ENCODE results near the gene ARNT2.

Gene ARNT2

GRCh38 chr15:80496096-80496495, 91.9 kb downstream of the ARNT2 start:
- Histone ChIP-seq H3K4me3 (ENCODE audit: low read length) (no peak overlapping the region), H3K79me2 (ENCODE audit: low read length) (no peaks in the 10 kb centered on the region), H3K36me3 (replicated peaks; ENCODE audit: insufficient read depth, low read length) (no peaks in the 10 kb centered on the region), H3K9ac (ENCODE audit: low read length) (no peak overlapping the region), H3K9me3 (replicated peaks; ENCODE audit: insufficient read depth, low read length) (no peaks in the 10 kb centered on the region), H3K4me2 (ENCODE audit: low read depth, low read length) (no peak overlapping the region), H4K20me1 (ENCODE audit: insufficient read depth, low read length) (no peaks in the 10 kb centered on the region), H3K27me3 (replicated peaks; ENCODE audit: insufficient read depth, low read length) (no peaks in the 10 kb centered on the region), H3K9me2 (replicated peaks; ENCODE audit: insufficient read depth, low read length) (no peaks in the 10 kb centered on the region), H3F3A (ENCODE audit: insufficient read depth, low read length) (no peaks in the 10 kb centered on the region), H3K4me1 (ENCODE audit: low read length) (no peaks in the 10 kb centered on the region), H3K27ac (ENCODE audit: low read length) (no peak overlapping the region), H2AFZ (ENCODE audit: low read length) (no peak overlapping the region)
- no peak for TF ChIP-seq EZH2phosphoT487 (IDR thresholded peaks at IDR 0.05; ENCODE audit: low read length)
- TF ChIP-seq CTCF (IDR thresholded peaks at IDR 0.05; ENCODE audit: low read length), result no peak
- no peak for TF ChIP-seq EZH2 (optimal IDR thresholded peaks at IDR 0.05; ENCODE audit: low read depth, low read length)
- no peak for DNase-seq

DNA sequence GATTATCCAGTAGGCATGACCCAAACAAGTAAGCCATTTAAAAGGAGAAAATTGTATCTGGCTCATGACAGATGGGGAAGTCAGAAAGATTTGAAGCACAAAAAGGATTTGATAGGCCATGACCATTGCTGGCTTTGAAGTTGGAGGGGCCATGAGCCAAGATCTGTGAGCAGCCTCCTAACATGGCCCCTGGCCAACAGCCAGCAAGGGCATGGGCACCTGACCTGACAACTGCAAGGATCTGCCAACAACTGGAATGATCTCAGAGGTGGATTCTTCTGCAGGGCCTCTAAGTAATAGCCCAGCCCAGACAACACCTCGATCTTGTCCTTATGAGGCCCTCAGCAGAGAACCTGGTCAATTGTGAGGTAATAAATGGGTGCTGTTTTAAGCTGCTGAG, 93.0 kb downstream of the ARNT2 start:
- no peaks in the 10 kb centered on the region for H3K9me2 ChIP-seq (replicated peaks; ENCODE audit: insufficient read depth, low read length)
- no peak for DNase-seq
- TF ChIP-seq EZH2phosphoT487 (IDR thresholded peaks at IDR 0.05; ENCODE audit: low read length), result no peak

GRCh38 chr15:80498652-80499051, 94.5 kb downstream of the ARNT2 start:
- Histone ChIP-seq H3K79me2 (ENCODE audit: low read length) (no peaks in the 10 kb centered on the region), H3K4me2 (ENCODE audit: low read depth, low read length) (no peak overlapping the region), H3K9me3 (replicated peaks; ENCODE audit: insufficient read depth, low read length) (no peaks in the 10 kb centered on the region), H3K9me2 (replicated peaks; ENCODE audit: insufficient read depth, low read length) (no peaks in the 10 kb centered on the region), H3K4me1 (ENCODE audit: low read length) (no peaks in the 10 kb centered on the region), H3K27ac (ENCODE audit: low read length) (no peak overlapping the region), H4K20me1 (ENCODE audit: insufficient read depth, low read length) (no peaks in the 10 kb centered on the region), H3K4me3 (ENCODE audit: low read length) (no peak overlapping the region), H3K27me3 (replicated peaks; ENCODE audit: insufficient read depth, low read length) (no peaks in the 10 kb centered on the region), H3F3A (ENCODE audit: insufficient read depth, low read length) (no peaks in the 10 kb centered on the region), H3K36me3 (replicated peaks; ENCODE audit: insufficient read depth, low read length) (no peaks in the 10 kb centered on the region), H3K9ac (ENCODE audit: low read length) (no peak overlapping the region), H2AFZ (ENCODE audit: low read length) (no peak overlapping the region)
- DNase-seq, result no peak
- TF ChIP-seq EZH2 (optimal IDR thresholded peaks at IDR 0.05; ENCODE audit: low read depth, low read length) (no peak), CTCF (IDR thresholded peaks at IDR 0.05; ENCODE audit: low read length) (no peak), EZH2phosphoT487 (IDR thresholded peaks at IDR 0.05; ENCODE audit: low read length) (no peak)

More for the DNA sequence above, 93.0 kb downstream of the ARNT2 start:
- Histone ChIP-seq H3K36me3 (replicated peaks; ENCODE audit: insufficient read depth, low read length) (no peaks in the 10 kb centered on the region), H3K4me1 (ENCODE audit: low read length) (no peaks in the 10 kb centered on the region), H3K27ac (ENCODE audit: low read length) (no peak overlapping the region), H3K9me3 (replicated peaks; ENCODE audit: insufficient read depth, low read length) (no peaks in the 10 kb centered on the region), H3K4me3 (ENCODE audit: low read length) (no peak overlapping the region), H3K9ac (ENCODE audit: low read length) (no peak overlapping the region), H4K20me1 (ENCODE audit: insufficient read depth, low read length) (no peaks in the 10 kb centered on the region), H2AFZ (ENCODE audit: low read length) (no peak overlapping the region), H3F3A (ENCODE audit: insufficient read depth, low read length) (no peaks in the 10 kb centered on the region), H3K4me2 (ENCODE audit: low read depth, low read length) (no peak overlapping the region), H3K27me3 (replicated peaks; ENCODE audit: insufficient read depth, low read length) (no peaks in the 10 kb centered on the region), H3K79me2 (ENCODE audit: low read length) (no peaks in the 10 kb centered on the region)

GRCh38 chr15:80500021-80500420, 95.8 kb downstream of the ARNT2 start:
- no peaks in the 10 kb centered on the region for H3K27me3 ChIP-seq (replicated peaks; ENCODE audit: insufficient read depth, low read length)
- no peaks in the 10 kb centered on the region for H4K20me1 ChIP-seq (ENCODE audit: insufficient read depth, low read length)
- no peak for TF ChIP-seq EZH2 (optimal IDR thresholded peaks at IDR 0.05; ENCODE audit: low read depth, low read length)
- no peak for TF ChIP-seq EZH2phosphoT487 (IDR thresholded peaks at IDR 0.05; ENCODE audit: low read length)
- no peak for TF ChIP-seq CTCF (IDR thresholded peaks at IDR 0.05; ENCODE audit: low read length)

More at GRCh38 chr15:80500021-80500420, 95.8 kb downstream of the ARNT2 start:
- Histone ChIP-seq H3K27ac (ENCODE audit: low read length) (no peak overlapping the region), H3K9me3 (replicated peaks; ENCODE audit: insufficient read depth, low read length) (no peaks in the 10 kb centered on the region), H3K79me2 (ENCODE audit: low read length) (no peaks in the 10 kb centered on the region), H3F3A (ENCODE audit: insufficient read depth, low read length) (no peaks in the 10 kb centered on the region), H3K9me2 (replicated peaks; ENCODE audit: insufficient read depth, low read length) (no peaks in the 10 kb centered on the region), H2AFZ (ENCODE audit: low read length) (no peak overlapping the region), H3K4me2 (ENCODE audit: low read depth, low read length) (no peak overlapping the region), H3K36me3 (replicated peaks; ENCODE audit: insufficient read depth, low read length) (no peaks in the 10 kb centered on the region), H3K4me3 (ENCODE audit: low read length) (no peak overlapping the region), H3K9ac (ENCODE audit: low read length) (no peak overlapping the region), H3K4me1 (ENCODE audit: low read length) (no peaks in the 10 kb centered on the region)
- no peak for DNase-seq
